ENCODE data around the gene NAT8L. TPM values are rescaled to one million over a fixed set of nuclear protein-coding genes. Genes with fewer than 3 reads are reported as not detected.
"Not testable (repeated sequence)": the region's sequence is repeated elsewhere in the genome, so short reads cannot be mapped to it uniquely, and the experiment has no call there.

Gene NAT8L, protein sequence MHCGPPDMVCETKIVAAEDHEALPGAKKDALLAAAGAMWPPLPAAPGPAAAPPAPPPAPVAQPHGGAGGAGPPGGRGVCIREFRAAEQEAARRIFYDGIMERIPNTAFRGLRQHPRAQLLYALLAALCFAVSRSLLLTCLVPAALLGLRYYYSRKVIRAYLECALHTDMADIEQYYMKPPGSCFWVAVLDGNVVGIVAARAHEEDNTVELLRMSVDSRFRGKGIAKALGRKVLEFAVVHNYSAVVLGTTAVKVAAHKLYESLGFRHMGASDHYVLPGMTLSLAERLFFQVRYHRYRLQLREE
- 0.08 TPM in 1 of 2 replicates, not detected in the other for total RNA-seq (2014; rRNA removed; shearing (Covaris generic))

DNA sequence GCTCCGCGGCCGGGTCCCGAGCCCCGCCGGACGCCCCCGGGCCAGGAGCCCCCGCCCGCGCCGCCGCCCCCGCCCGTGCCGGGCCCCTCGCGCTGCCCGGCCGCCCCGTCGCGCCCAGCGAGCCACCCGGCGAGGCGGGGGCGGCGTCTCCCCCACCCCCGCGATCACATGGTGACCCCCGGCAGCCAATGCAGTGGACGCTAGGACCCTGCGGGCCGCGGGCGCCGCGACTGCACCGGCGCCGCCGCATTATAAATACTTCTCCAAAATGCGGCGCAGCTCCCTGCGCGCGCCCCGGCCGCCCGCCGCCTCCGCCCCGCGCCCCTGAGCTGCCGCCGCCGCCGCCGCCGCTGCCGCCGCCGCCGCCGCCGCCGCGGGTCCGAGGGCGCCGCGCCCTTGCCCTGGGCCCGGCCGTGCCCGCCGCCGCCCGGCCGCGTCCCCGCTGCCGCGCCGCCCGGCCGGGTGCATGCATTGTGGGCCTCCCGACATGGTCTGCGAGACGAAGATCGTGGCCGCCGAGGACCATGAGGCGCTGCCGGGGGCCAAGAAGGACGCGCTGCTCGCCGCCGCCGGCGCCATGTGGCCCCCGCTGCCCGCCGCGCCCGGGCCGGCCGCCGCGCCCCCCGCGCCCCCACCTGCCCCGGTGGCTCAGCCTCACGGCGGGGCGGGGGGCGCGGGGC, at the start of gene NAT8L:
NAT8L (plus strand) TSS at position 282 of the 680 bp plus-strand sequence; CDS start at position 467, 185 bp downstream.
- DNase-seq (ENCODE audit: low spot score) = no peak

DNA sequence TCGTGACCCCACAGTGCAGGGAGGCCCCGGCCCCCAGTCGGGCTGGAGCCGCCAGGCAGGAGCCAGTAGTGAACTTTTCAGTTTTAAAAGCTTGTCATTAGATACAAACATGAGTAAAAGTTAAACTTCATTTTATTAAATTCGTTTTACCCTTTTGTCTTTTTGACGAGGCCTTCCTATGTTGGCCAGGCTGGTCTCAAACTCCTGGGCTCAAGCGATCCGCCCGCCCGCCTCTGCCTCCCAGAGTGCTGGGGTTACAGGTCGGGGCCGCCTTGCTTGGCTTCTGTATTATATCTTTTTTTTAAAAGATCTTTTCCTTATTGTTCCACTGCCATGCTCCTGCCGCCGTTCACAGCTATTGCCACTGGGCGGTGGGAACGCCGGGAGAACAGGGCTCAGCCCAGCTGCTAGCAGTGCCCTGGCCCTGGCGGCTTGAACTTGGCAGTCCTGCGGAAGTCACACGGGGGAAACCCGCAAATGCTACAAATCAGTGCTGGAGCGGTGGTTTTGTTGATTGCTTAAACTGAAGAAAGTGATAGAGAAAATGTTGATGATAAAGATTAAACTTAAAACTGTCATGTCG, 49.4 kb upstream of the NAT8L start:
- peak; percentile 88 for DNase-seq (ENCODE audit: low spot score)

DNA sequence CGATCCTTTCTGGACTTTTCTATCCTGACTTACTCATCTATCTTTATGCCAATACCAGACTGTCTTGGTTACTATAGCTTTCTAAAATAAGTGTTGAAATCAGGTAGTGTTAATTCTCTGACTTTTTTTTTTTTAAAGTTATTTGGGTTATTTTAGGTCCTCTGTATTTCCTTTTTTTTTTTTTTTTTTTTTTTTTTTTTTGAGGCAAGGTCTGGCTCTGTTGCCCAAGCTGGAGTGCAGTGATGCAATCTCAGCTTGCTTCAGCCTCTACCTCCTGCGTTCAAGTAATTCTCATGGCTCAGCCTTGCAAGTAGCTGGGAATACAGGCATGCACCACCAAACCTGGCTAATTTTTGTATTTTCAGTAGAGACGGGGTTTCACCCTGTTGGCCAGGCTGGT, 47.5 kb upstream of the NAT8L start:
- no peak for DNase-seq (ENCODE audit: low spot score)

DNA sequence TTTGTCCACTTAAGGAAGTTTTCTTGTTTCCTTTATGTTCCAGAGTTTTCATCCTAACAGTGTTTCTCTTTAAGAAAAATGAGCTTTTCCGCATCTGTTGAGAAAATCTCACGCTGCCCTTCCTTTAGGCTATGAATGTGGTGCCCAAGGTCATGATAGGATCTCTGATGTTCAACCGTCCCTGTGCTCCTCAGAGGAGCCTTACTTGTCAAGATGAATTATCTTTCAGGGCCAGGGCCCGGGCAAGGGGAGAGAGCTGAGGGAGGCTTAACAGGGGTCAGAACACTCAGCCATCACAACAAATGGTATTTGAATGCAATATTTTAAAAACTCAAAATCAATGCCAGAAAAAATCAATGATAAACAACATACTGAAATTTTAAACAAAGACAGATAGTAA, 44.1 kb upstream of the NAT8L start:
- no peak for DNase-seq (ENCODE audit: low spot score)

DNA sequence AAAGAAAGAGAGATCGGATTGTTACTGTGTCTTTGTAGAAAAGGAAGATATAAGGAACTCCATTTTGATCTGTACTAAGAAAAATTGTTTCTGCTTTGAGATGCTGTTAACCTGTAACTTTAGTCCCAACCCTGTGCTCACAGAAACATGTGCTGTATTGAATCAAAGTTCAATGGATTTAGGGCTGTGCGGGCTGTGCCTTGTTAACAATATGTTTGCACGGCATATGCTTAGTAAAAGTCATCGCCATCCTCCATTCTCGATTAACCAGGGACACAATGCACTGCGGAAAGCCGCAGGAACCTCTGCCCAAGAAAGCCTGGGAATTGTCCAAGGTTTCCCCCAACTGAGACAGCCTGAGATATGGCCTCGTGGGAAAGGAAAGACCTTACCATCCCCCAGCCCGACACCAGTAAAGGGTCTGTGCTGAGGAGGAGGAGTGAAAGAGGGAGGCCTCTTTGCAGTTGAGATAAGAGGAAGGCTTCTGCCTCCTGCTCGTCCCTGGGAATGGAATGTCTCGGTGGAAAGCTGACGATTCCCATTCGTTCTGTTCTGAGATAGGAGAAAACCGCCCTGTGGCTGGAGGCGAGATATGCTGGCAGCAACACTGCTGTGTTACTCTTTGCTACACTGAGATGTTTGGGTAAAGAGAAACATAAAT, 37.6 kb upstream of the NAT8L start:
- not testable (repeated sequence) for DNase-seq (ENCODE audit: low spot score)

DNA sequence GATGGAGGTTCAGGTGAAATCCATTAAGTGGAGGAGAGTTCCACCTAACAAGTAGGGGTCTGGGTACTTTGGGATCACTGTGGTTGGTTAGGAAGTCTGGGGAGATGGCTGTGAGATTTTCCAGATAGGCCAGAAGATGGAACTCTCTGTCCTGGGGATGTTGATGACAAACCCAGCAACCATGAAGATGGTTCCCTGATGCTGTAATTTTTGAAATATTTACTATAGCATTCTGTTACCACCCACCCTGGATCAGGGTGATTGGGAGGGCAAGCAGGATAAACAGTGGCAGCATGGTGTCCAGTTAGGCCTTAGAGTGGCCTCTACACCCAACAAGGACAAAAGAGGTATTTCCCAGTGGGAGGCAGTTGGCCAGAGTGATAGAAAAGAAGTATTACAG, 34.4 kb upstream of the NAT8L start:
- no peak for DNase-seq (ENCODE audit: low spot score)

DNA sequence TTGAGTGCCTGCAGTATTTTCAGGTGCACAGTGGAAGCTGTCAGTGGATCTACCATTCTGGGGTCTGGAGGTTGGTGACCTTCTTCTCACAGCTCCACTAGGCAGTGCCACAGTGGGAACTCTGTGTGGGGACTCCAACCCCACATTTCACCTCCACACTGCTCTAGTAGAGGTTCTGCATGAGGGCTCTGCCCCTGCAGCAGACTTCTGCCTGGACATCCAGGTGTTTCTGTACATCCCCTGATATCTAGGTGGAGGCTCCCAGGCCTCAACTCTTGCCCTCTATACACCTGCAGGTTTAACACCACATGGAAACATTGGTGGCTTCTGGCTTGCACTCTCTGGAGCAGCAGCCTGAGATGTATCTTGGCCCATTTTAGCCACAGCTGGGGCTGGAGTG, 33.3 kb upstream of the NAT8L start:
- no peak for DNase-seq (ENCODE audit: low spot score)

DNA sequence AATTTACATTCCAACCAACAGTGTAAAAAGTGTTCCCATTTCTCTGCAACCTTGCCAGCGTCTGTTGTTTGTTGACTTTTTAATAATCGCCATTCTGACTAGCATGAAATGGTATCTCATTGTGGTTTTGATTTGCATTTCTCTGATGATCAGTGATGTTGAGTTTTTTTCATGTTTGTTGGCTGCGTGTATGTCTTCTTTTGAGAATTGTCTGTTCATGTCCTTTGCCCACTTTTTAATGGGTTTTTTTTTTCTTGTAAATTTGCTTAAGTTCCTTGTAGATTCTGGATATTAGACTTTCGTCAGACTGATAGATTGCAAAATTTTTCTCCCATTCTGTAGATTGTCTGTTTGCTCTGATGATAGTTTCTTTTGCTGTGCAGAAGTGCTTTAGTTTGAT, 32.0 kb upstream of the NAT8L start:
- not testable (repeated sequence) for DNase-seq (ENCODE audit: low spot score)

DNA sequence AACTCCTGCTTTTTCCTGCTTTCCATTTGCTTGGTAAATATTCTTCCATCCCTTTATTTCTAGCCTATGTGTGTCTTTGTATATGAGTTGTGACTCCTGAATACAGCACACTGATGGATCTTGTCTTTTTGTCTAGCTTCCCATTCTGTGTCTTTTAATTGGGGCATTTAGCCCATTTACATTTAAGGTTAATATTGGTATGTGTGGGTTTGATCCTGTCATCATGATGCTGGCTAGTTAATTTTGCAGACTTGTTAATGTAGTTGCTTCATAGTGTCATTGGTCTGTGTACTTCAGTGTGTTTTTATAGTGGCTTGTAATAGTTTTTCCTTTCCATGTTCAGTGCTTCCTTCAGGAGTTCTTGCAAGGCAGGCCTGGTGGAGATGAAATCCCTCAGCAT, 28.0 kb upstream of the NAT8L start:
- not testable (repeated sequence) for DNase-seq (ENCODE audit: low spot score)

DNA sequence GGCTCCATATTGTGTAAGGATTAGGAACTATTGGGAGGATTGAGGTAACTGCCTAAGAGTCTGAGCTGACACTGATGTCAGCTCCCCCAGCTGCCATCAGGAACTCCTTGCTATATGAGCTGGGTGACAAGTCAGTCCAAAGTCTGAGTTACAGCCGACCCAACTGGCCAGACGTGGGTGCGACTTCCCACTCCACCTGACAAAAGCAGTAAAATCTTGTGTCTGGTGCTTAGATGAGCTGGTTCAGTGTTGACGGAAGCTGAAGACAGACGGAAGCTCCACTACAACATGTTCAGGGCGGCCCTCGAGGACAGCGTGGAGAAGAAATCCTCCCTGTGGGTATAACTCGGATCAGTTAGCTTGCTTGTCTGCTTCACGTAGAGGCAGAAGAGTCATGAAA, 22.8 kb upstream of the NAT8L start:
- peak; percentile 16 for DNase-seq (ENCODE audit: low spot score)

DNA sequence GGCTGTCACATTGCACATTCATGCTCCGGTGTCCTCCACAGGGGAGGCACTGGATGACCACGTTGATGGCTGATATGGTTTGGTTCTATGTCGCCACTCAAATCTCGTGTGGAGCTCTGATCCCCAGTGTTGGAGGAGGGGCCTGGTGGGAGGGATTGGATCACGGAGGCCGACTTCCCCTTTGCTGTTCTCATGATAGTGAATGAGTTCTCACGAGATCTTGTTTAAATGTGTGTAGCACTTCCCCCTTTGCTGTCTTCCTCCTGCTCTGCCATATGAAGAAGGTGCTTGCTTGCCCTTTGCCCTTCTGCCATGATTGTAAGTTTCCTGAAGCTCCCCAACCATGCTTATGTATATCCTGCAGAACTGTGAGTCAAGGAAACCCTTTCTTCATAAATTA, 22.3 kb upstream of the NAT8L start:
- no peak for DNase-seq (ENCODE audit: low spot score)

DNA sequence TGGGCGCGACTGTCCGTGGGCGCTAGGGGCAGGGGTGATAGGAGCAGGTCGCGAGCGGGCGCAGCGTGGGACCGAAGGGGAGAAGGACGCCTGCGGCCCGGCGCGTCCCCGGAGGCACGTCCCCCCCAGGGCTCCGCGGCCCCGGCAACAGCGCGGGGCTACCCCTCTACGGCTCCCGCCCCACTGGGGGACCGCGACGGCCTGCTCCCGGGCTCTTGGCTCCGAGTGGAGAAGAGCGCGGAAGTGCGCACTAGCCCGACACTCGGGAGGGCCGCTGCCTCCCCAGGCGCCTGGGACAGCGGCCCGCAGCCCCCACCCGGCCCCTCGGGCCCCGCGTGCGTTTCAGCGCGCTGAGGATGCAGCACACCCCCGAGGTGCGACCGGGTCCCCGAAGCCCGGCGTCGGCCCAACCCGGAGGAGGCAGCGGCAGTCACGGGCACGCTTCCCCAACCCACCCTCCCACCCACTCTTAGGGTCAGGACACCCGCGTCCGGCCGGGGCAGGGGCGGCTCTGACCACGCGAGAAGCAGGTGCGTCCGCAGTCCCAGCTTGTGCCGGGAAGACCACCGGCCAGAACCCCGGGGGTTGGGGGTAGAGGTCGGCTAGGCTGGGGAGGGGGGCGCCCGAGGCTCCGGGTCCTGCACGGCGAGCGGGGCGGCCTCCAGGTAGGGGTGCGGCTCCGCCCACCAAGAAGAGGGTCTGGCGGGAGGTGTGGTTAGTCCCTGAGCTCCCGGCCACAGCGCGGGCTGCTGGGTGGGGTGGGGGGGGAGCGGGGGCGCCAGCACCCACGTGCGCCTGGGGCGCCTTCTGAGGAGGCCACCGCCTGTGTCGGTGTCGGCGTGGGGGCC, 18.5 kb upstream of the NAT8L start:
- no peak for DNase-seq (ENCODE audit: low spot score)

DNA sequence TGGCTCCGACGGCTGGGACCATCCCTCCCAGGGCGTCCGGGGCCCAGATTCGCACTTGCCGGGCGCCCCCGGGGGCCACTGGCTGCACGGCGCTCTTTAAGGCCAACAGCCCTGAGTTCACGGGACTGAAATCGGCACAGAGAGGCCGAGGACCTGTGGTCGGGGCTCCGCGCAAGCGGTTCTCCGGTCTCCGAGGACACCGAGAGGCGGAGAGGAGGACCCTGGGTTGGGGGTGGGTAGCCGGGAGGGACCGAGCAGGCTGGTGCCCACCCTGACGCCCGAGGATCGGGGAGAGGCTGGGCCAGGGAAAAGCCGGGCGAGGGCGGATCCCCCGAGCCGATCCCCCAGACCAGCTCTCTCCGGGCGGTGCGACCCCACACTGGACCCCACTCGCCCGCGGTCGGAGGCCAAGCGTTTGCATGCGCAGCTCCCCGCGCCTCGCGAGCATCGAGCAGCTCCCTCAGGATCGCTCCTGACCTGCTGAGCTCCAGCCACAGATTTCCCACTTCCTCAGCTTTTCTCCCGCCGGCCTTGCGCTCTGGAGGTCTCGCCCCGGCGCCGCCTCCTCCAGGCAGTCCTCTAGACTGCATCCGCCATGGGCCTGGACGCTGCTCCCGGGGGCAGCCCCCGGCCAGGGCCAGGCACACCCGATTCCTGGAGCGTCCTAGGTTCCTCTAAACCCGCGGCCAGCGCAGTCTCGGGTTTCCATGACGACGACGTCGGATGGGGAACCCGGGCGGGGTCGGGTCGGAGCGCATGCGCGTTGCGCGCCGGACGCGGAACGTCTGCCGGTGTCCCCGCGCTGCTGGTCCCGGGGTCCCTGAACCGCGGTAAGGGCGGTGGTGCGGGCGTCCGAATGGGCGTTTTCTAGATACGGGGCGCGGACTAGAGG, 17.6 kb upstream of the NAT8L start:
- DNase-seq (ENCODE audit: low spot score) = peak; percentile 57

DNA sequence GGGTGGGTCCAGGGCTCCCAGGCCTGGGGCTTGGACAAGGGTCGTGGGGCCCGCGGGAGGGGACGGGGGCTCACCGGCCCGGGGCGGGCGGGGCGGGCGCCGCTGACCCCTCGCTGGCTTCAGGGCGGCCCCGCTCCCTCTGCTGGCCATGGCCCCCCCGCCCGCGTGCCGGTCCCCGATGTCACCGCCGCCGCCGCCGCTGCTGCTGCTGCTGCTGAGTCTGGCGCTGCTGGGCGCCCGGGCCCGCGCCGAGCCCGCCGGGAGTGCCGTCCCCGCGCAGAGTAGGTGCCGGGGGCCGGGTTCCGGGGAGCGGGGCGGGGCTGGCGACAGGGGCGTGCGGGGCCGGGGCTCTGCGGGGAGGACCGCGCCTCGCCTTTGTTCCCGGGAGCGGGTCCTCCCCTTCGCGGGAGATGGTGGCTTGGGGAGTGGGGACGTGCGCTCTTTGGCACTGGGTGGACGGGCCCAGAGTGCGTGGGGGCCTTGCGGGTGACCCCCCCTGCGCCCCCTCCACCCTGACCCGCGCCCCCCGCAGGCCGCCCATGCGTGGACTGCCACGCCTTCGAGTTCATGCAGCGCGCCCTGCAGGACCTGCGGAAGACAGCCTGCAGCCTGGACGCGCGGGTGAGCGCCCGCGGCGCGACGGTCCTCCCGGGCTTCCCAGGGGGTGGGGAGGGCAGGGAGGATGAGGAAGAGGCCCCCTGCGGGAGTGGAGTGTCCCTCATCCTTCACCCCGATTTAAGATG, 16.8 kb upstream of the NAT8L start:
- DNase-seq (ENCODE audit: low spot score) = no peak

DNA sequence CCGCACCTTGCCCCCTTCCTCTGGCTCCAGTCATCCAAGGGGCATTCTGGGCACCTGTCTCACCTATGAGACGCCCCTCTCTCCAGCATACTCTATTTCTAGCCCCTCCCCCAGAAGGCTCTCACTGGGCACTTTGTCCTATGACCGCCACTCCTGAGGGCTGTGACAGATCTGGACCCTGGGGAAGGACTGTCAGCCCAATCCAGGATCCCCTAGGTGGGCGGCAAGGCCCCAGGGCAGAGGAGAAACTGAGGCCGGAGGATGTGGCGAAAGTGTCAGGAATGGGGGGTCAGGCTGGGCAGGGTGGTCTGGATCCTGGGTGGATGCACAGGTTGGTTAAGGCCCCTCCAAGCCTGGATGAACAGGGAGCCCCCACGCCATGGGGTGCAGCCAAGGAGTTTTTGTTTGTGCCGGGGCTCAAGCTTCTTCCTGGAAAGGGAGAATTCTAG, 16.2 kb upstream of the NAT8L start:
- no peak for DNase-seq (ENCODE audit: low spot score)

DNA sequence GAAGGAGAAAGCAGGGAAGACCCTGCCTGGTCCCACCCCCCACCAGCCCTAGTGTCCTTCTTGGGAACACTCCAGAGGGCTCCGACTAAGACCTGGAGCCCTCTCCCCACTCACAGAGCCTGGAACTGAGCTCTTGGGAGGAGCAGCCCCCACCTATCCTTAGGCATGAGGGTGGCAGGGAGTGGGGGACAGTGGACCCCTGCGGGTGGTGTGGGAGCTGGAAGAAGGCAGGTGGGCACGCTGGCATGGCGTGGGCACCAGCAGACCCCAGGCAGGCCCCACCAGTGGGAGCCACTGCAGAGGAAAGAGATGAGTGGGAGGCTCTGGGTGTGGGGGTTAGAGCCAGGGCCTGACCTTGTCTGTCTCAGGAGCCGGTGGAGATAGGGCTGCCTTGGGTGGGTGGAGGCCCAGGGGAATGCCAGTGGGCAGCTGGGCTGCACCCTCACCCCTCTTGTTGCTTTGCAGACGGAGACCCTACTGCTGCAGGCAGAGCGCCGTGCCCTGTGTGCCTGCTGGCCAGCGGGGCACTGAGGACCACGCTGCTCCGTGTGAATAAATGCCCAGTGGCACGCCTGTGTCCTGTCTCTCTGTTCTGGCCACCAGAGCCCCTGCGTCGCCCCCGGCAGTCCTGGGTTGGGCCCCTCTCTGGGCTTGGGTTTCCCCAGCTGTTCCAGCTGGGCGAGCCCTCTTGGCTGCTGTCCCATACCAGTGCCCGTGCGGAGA, 15.6 kb upstream of the NAT8L start:
- no peak for DNase-seq (ENCODE audit: low spot score)

DNA sequence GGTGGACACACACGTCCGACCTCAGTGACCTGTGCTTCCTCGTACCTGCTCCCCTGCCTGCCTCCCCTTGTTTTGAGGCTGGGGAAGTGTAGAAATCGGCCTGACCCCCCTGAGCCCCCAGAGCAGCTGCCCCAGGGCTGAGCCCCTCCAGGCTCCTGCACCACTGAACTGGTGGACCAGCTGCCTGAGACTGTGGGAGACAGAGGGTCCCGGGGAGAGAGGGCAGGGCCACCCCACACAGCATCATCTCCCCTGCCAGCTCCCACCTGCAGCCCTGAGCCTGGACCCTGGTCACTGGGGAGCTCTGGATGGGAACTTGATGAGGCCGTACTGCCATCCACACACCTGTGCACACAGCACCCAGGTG, 15.0 kb upstream of the NAT8L start:
- no peak for DNase-seq (ENCODE audit: low spot score)

DNA sequence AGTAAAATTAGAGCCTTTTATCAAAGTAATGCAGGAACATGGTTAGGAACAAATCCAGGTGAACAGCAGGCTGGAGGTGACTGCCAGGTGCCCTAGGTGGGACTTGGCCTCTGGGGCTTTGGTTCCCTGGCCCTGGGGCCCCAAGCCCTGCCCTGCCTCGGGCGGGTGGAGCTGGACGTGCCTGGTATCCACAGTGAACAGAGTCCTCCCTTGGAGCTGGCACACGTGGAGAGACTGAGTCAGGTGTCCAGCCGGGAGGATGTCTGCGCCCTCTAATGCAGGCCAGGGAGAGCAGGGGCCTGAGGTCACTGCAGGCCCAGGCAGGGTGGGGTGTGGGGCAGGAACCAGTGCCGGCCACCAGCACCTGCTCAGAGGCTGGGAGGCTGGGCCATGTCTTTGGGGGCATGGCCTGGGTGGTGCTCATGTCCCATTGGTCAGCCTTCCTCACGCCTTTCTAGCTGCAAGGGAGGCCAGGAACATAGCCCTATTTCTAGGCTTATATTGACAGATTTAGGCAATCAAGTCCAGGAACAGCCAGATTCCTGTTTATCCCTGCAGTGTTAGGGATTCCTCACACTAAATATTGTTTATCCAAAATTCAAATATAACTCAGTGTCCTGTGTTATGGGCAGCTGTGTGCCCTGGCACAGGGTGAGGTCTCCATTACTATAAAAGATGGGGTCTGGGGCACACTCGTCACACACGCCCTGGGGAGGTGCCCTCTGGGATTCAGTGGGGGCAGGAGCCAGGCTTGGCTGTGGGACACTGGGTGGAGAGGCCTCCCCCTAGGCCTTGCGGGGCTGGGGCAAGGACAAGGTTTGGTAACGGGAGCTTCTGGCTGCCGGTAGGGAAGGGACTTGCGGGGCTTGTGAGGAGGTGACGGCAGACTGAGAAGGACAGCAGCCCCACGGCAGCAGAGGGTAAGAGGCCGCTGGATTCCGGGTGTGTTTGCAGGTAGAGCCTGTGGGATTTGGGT, 14.3 kb upstream of the NAT8L start:
- DNase-seq (ENCODE audit: low spot score) = no peak

All from HT-29 (cell line).